Tongue (tissue), 2 donors: Measurements from ENCODE around the gene KISS1R. TPM values are rescaled to one million over a fixed set of nuclear protein-coding genes. Genes with fewer than 3 reads are reported as not detected.

Experiments used
- DNase-seq: peaks from one replicate; pipeline ENCODE4 v3.0.0-alpha.2; 2015
- total RNA-seq: library from RNA; depleted of rRNA; stranded (reverse); fragments of >200 nt; gene quantifications from one replicate; pipeline ENCODE4 v1.2.3, GENCODE V29; 2014

Gene KISS1R
- total RNA-seq, 1 donor from 2014 or later = not detected

- no peak for DNase-seq
Measured at GRCh38 chr19:899336-900042, 17.6 kb upstream of the KISS1R start.

GRCh38 chr19:900043-900301 lies 17.2 kb upstream of the KISS1R start:
- no peak for DNase-seq

- DNase-seq = no peak
Measured at GRCh38 chr19:900302-901111, 16.6 kb upstream of the KISS1R start.

DNA sequence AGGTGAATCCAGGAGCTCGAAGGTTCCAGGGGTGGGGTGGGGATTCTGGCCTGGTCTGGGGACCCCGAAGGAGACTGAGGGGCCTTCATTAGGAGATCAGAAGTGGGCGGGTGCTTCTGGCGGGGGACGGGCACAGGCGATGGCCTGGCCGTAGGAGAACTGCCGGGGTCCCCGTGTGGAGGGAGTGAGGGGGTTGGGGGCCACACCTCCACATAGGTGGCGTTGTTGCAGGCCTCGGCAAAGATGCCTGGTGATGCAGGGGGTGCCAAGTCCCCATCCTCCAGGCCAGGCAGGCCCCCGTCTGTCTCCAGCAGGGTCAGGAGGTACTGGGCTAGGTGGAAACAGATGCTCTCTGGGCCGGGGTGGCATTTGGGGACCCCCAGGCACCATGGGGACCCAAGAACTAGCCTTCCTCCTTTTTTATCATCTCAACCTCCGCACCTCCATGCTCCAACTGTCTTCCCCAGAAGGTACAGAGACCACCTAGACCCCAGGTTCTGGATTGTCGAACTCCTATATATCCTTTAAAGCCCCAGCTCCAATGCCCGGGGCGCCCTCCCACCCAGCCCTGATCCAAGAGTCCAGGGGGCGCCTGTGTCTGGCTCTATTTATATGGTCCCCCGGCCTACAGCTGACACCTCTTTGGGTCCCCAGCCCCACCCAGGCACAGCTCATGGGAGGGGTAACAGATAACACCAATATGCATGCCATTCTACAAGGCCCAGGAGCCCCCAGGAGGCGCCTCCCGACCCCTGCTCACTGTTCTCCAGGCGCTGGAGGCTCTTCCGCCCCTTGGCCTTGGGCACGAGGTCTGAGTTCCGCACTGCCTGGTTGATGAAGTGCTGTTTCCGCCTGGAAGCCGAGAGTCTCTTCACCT lies 15.7 kb upstream of the KISS1R start:
- DNase-seq = no peak

DNA sequence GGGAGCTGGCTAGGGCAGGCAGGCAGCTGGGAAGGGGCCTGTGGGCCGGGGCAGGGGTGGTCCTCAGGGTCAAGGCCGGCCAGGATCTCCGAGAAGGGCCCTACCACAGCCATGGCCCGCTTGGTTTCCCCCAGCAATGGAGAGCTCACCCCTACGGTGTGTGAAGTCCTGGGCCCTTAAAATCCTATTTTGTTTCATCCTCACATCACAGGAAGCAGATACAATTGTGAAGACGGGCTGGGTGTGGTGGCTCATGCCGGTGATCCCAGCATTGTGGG lies 15.1 kb upstream of the KISS1R start:
- DNase-seq = no peak

GRCh38 chr19:902446-903226 lies 14.5 kb upstream of the KISS1R start:
- no peak for DNase-seq

DNA sequence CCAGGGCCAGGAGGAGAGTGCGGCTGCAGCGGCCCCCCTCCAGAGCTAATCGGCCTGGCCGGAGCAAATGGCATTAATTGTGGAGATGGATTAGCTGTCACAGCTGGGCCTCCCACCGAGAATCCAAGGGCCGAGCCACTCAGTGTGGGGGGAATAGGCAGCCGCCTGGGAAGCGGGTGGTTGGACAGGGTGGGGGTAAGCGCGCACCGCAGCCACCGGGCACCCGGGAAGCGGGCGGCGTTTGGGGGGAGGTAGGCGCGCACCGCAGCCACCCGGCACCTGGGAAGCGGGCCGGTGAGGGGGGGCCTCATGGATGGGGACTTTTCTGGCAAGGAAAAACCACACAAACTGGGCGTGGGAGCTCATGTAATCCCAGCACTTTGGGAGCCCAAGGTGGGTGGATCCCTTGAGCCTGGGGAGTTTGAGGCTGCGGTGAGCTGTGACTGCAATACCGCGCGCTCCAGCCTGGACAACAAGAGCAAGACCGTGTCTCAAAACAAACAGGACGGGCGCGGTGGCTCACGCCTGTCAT lies 13.8 kb upstream of the KISS1R start:
- DNase-seq = peak; percentile 66

DNA sequence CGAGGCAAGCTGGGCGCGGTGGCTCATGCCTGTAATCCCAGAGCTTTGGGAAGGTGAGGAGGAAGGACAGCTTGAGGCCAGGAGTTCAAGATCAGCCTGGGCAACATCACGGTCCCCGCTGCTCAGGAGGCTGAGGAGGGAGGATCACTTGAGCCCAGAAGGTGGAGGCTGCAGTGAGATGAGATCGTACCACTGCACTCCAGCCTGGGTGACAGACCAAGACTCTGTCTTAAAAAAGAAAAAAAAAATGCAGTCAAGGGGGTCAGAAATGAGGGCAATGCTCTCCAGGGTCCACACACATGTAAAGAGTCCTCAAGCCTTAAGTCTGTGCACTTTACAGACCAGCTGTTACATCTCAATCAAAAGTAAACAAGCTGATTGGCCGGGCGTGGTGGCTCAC lies 12.6 kb upstream of the KISS1R start:
- no peak for DNase-seq

GRCh38 chr19:906480-906879 lies 10.7 kb upstream of the KISS1R start:
- no peak for DNase-seq

DNA sequence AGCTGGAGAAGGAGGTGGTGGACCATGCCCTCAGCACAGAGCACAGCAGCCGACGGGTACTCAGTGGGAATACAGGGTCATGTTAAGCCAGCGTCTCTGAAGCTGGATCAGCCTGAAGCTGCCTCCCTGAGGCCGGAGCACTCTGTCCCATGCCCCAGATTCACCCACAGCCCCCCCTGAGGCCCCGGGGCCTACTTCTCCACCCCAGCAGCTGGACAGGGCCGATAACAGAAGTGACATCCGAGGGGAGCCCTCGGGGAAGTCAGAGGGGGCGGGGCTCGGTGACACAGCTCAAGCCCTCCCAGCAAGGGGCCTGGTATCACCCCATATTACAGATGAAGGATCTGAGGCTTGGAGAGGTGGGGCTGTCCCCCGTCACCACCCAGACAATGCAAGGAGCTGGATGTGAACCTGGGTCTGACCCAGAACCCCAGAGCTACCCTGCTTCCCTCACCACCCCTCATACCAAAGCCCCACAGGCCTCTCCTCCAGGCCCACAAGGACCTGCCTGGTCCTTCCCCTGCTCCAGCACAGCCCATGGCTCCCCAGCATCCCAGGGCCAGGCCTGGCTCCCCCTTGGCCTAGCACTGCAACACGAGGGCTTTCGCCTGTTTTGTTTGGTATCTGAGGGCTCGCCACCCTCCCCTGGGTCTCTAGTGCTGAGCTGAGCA lies 9.8 kb upstream of the KISS1R start:
- no peak for DNase-seq

DNA sequence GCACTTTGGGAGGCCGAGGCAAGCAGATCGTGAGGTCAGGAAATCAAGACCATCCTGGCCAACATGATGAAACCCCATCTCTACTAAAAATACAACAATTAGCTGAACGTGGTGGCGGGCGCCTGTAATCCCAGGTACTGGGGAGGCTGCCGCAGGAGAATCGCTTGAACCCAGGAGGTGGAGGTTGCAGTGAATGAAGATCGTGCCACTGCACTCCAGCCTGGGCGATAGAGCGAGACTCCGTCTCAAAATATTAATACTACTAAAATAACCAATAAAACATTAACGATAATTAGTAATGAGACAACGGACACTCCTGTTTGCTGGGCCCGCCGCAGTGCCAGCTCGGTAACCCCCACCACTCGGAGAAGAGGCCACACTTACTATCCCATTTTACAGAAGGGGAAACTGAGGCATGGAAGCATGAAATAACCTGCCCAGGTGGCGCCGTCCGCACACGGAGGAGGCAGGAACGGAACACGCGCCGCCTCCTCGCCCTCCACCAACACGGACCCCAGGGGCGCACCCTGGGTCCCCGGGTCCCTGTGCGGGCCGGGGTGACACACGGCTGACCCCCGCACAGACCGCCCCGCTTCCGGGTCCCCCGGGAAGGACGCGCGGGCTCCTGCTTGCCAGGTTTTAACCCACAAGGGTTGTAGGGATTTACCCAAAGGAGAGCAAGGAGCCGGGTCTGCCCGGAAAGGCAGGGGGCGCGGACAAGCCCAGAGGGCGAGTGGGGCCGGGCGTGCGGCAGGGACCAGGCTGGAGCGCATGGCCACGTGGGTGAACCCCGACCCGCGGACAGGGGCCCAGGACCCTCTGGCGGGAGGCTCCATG lies 5.7 kb upstream of the KISS1R start:
- no peak for DNase-seq

- no peak for DNase-seq
Measured at GRCh38 chr19:912181-913079, 4.7 kb upstream of the KISS1R start.

GRCh38 chr19:913080-913748 lies 3.9 kb upstream of the KISS1R start, which contains the start of gene R3HDM4:
R3HDM4 (minus strand) TSS chr19:913219; CDS start chr19:913157, 62 bp downstream.
- peak; percentile 81 for DNase-seq

DNA sequence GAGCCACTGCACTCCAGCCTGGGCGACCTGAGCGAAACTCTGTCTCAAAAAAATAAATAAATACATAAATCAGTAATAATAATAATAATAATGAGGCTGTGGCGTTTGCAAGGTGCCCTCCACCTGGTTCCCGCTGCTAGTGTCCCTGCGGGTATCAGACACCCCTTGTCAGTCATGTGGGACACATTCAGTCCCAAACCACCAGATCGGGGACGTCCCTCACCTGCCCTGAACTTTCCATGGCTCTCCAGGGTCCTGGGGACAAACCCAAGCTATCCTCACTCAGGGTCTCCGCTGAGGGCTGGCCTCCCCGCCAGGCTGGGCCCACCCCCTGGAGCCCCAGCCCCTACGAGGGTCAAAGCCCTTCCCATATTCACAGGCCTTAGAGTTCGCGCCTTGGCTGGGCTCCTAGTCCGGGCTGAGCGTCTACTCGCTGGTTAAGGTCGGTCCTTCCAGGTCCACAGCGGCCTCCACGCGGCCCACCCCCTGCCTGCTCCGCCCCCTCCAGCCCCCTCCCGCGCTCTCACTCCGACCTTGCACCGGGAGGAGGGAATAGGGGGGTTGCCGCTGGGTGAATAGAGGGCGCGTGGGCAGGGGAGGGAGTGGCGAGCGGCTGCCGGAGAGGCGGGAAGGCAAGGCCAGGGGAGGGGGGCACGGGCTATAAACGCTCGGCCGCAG lies 349 bp upstream of the KISS1R start:
- DNase-seq = no peak

DNA sequence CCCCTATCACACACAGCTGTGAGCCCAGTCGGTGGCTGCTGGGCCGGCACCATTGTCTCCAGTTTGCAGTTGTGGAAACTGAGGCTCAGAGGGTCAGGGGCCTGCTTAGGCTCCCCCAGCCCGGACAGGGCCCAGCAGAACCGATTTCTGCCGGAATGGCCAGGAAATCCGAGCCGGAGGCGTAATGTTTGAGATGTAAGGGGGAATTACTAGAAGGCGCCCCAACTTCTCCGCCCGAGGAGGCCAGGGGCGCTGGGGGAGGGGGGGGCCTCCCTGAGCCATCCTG lies 962 bp downstream of the KISS1R start:
- DNase-seq = no peak

- DNase-seq = no peak
Measured at GRCh38 chr19:918481-919198, 1.5 kb downstream of the KISS1R start.

DNA sequence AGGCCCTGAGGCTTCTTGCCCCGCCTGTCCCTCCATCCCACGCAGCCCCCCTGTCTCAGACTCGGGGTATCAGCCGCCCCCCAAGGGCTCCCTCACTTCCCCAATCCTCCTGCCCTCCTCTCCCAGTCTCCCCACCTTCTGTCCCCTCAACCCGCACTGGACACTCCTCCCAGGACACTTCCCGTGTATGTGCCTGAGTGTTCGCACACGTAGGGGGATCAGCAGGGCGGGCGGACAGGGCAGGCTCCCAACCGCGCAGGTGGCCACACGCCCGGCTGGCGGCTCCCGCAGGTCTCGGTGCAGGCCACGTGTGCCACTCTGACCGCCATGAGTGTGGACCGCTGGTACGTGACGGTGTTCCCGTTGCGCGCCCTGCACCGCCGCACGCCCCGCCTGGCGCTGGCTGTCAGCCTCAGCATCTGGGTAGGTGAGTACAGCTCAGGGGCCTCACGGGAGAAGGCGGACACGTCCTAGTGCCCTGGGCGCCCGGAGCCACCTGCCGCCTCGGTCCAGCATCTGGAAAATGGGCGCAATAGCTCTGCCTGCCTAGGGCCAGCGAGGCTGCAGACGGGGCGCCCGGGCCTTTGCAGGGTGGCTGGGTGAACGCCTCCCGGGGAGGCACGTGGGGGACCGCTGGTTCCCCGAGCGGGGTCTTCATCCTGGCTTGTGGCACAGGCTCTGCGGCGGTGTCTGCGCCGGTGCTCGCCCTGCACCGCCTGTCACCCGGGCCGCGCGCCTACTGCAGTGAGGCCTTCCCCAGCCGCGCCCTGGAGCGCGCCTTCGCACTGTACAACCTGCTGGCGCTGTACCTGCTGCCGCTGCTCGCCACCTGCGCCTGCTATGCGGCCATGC lies 2.3 kb downstream of the KISS1R start:
- no peak for DNase-seq
